Medulla oblongata (tissue), 1 donor: ENCODE measurements around the gene TTPAL.

Experiments
- DNase-seq: peaks from one replicate; pipeline ENCODE4 v3.0.0-alpha.2; 2015; ENCODE audit errors: extremely low spot score

TTPAL gene, protein sequence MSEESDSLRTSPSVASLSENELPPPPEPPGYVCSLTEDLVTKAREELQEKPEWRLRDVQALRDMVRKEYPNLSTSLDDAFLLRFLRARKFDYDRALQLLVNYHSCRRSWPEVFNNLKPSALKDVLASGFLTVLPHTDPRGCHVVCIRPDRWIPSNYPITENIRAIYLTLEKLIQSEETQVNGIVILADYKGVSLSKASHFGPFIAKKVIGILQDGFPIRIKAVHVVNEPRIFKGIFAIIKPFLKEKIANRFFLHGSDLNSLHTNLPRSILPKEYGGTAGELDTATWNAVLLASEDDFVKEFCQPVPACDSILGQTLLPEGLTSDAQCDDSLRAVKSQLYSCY

DNA sequence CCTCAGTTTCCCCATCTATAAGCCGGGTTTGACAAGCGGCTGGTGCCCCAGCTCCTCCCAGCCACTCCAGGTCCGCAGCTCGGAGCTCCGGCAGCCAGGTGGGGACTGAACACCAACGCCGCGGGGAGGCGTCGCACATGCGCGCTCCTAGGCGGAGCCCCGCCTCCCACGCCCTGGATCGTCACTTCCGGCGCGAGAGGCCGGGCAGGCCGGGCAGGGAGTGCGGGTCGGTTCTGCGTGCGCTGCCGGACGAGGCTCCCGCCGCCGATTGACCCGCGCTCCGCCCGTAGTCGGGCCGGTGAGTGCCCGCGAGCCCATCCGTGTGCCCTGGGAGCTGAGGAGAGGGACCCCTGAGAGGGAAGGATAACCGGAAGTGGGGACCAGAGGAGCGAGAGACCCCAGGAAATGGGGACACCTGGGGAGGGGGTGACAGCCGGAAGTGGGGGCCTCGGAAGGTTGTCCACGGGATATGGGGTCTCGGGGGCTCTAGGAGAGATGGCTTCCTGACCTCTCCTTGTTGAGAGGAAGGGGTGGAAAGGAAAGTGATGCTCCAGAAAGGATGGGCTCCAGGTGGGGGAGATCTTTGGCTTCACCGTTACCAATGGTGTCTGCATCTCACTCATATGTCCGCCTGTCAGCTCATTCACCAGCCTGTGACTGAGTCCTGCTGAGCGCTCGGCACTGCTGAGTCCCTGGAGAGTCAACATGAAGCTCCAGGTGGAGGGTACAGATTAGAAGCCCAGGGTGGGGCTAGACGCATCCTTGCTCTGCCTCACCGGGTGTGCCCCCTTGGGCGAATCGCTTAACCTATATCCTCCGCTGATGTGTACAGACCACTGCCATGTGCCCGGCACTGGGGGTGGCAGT lies at the start of gene TTPAL:
TTPAL (plus strand) TSS at position 181 of the 867 bp plus-strand sequence. CDS start 4,126 bp downstream, outside the sequence.
- peak; percentile 90 for DNase-seq

DNA sequence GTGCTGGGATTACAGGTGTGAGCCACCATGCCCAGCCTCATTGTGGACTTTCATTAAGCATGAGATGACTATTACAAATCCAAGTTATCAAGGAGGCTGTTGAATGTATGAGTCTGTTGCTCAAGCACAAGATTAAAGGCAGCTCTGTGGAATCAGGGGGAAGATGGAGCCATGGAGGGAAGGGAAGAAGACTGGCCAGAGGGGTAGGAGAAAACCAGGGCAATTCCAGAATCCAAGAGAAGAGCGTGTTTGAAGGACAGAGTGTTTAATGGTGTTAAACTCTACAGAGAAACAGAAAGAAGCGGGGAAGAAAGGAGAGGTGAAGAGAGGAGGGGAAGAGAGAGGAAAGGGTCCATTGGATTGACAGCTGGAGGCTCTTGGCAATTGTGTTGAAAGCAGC lies 49.8 kb upstream of the TTPAL start:
- no peak for DNase-seq

DNA sequence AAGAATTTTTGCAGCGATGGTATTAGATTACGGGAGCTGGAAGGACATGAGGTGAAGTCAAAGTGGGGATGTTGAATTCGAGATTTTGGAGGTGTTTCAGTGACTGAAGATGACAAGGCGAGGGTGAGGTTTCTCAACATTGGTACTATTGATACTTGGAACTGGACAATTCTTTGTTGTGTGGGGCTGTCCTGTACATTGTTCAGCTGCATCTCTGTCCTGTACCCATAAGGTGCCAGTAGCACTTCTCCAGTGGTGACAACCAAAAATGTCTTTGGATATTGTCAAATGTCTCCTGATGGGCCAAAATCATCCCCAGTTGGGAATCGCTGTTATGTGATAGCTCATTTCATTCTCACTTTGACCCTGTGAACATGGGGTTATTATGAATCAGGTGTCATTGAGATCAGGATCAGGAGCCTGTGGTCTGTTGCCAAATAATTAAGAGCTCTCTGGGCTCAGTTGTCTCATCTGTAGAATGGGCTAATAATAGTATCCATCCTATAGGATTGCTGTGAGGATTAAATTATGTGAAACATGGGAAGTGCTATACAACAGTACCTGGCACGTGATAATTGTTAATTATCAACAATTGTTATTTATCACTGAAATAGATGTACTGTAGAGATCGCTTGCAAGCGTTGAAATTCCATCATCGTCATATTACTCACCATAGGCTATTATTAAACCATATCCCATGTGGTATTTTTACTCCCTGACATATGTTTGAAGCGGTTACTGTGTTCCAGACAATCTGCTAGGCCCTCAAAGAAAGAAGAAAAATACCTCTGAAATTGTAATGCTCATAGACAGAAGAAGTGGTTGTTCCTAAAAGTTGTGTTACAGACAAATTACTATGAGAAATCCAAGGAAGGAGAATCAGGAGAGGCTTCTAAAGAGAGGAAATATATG lies 48.5 kb upstream of the TTPAL start:
- no peak for DNase-seq

DNA sequence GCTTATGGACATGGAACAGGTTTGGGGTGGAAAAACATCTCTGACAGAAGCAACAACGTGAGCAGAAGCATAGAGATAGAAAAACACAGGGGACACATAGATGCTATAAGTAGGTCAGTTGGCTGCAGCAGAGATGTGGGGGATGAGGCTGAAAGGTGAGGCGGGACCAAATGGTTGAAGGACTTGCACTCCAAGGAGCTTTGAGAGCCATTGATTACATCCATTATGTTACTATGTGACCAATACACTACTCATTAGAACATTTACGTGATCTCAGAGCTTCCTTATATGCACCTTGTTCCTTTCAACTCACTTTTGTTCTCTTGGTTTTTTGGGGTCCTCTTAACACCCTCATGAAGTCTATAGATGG lies 47.9 kb upstream of the TTPAL start:
- no peak for DNase-seq

DNA sequence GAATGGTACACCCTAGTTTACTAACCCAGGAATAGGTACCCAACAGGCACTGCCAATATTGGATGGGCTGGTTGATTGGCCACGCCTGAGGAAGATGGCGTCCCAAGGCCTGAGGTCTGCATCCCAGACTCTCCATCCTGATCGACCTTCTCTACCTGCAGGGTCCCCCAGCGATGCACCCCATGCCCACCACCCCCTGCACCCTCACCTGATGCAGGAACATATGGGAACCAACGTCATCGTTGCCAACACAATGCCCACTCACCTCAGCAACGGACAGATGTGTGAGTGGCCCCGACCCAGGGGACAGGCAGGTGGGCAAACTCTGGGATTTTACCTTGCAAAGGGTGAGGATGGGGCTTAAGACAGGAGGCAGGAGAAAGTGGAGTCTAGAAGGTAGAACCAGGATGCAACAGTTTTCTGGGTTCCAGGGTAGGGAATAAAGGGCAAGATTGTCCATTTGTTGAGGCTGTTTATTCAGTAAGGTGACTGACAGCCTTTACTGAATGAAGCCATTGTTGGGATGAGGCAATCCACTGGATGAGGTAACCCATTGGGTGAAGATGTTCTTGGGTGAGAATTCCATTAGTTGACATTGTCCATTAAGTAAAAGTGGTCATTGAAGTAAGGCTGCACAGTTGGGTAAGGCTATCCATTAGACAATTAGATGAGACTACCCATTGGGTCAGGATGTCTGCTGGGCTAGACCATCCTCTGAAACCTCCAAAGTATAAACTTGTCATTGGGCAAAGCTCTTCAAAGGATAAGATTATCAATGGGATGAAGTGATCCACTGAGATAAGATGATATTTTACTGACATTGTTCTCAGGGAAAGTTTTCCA lies 47.3 kb upstream of the TTPAL start:
- no peak for DNase-seq

DNA sequence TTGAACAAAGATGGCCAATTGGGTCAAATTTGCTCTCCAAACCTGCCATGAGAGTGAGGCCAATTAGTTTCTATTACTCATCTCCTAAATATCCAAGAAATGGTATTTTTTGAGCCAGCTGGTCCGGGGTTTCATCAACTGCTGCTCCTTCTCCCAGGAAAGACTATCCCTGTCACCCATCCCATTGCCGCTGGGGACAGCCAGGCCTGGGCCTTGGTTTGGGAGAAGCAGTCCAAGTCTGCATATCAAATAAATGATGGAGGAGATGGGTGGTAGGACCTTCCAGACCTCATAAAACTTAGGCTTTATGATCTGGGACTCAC lies 46.7 kb upstream of the TTPAL start:
- no peak for DNase-seq

DNA sequence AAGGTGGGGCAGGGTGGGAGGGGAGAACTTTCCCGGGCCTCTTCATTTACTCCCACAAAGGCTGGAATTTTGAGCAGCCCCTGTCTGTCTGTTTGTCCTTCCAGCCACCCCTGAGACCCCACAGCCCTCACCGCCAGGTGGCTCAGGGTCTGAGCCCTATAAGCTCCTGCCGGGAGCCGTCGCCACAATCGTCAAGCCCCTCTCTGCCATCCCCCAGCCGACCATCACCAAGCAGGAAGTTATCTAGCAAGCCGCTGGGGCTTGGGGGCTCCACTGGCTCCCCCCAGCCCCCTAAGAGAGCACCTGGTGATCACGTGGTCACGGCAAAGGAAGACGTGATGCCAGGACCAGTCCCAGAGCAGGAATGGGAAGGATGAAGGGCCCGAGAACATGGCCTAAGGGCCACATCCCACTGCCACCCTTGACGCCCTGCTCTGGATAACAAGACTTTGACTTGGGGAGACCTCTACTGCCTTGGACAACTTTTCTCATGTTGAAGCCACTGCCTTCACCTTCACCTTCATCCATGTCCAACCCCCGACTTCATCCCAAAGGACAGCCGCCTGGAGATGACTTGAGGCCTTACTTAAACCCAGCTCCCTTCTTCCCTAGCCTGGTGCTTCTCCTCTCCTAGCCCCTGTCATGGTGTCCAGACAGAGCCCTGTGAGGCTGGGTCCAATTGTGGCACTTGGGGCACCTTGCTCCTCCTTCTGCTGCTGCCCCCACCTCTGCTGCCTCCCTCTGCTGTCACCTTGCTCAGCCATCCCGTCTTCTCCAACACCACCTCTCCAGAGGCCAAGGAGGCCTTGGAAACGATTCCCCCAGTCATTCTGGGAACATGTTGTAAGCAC lies 46.0 kb upstream of the TTPAL start:
- DNase-seq = no peak

DNA sequence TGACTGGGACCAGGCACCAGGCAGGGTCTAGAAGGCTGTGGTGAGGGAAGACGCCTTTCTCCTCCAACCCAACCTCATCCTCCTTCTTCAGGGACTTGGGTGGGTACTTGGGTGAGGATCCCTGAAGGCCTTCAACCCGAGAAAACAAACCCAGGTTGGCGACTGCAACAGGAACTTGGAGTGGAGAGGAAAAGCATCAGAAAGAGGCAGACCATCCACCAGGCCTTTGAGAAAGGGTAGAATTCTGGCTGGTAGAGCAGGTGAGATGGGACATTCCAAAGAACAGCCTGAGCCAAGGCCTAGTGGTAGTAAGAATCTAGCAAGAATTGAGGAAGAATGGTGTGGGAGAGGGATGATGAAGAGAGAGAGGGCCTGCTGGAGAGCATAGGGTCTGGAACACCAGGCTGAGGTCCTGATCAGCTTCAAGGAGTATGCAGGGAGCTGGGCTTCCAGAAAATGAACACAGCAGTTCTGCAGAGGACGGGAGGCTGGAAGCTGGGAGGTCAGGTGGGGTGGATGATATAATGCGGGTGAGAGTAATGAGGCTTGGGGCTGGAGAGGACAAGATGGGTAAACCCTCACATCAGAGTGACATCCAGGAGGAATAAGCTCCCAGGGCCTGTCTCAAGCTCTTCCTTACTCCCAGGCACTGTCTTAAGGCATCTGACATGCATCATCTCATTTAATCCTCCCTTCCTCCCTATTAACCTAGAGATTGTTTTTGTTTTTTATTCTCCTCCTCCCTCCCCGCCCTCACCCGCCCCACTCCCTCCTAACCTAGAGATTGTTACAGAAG lies 45.2 kb upstream of the TTPAL start:
- DNase-seq = no peak

DNA sequence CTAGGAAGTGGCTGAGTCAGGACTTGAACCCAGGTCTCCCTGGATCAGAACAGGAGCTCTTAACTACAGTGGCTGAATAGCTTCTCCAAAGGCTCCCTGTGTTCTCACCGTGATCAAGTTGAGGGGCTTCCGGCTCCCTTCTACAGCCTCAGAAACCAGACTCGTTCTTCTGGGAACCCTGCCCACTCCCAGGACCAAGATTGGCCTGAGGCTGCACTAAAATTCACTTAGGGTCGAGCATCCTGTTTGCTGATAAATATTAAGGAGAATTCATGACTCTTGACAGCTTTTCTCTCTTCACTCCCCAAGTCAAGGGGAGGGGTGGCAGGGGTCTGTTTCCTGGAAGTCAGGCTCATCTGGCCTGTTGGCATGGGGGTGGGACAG lies 44.6 kb upstream of the TTPAL start:
- DNase-seq = no peak

DNA sequence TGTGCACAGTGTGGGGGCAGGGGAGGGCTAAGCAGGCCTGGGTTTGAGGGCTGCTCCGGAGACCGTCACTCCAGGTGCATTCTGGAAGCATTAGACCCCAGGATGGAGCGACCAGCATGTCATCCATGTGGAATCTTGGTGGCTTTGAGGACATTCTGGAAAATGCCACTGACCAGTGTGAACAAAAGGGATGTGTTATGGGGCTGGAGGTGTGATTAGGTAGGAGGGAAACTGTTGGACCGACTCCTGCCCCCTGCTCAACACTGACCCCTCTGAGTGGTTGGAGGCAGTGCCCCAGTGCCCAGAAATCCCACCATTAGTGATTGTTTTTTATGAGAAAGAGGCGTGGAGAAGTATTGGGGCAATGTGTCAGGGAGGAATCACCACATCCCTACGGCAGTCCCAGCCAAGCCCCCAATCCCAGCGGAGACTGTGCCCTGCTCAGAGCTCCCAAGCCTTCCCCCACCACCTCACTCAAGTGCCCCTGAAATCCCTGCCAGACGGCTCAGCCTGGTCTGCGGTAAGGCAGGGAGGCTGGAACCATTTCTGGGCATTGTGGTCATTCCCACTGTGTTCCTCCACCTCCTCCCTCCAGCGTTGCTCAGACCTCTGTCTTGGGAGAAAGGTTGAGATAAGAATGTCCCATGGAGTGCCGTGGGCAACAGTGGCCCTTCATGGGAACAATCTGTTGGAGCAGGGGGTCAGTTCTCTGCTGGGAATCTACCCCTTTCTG lies 44.0 kb upstream of the TTPAL start:
- no peak for DNase-seq

DNA sequence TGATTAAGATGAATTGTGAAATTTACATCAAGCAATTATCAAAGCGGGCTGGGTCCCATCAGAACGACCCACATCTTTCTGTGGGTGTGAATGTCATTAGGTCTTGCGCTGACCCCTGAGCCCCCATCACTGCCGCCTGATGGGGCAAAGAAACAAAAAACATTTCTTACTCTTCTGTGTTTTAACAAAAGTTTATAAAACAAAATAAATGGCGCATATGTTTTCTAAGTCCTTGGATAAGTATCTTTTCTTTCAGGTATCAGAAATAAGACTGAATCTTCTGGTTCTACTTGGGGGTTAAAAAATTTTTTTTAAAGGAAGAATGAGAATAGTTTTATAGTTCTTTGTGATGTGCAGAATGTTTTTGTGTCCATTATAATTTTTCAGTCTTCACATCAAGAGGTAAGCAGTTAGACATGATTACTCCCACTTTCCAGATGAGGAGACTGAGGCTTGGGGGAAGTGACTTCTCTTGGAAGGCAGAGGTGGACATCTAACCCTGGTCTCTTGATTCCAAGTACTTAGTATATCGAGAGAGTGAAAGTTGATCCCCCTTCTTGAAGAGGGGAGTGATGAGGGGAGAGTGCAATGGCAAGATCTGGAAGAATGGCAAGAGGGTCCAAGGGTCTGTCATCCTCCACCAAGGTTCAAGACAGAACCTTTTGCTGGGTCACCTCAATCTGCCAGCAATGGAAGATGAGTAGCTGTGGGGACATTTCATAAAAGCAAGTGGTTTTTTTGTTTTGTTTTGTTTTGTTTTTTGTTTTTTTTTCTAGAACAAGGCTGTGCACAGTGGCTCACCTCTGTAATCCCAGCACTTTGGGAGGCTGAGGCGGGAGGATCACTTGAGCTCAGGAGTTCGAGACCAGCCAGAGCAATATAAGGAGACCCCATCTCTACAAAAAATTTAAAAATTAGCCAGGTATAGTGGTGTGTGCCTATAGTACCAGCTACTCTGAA lies 42.8 kb upstream of the TTPAL start:
- no peak for DNase-seq

DNA sequence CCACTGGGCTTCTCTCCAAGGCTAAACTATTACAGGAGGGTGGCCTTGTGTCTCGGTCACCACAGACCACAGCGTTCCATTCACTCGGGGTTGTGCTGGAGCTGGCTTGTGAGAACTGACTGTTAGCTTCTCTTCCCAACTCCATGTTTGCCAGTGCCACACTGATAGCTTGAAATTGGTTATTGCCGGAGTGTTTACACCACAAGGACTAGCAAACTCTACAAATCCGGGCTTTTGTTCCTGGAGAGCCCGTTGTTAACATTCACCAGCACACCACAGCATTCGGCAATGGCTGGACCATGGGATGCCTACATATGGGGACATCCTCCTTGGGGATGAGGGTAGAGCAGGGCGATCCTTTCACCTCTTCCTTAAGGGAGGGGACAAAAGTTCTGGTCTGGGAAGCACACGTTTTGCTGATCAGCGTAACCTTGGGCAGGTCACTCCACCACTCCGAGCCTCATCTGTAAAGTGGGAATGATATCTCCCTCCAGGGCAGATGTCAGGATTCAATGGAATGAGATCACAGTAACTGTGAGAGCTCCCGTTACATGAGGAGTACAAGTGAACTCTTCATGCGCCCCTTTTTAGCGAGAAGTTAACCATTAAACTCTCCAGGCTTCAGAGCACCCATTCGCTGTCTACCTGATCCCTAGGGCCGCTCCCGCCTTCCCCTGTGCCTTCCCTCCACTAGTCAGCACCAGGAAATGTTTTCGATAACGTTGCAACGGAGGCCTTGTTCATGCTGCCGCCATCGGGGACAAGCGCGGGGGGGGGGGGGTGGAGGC lies 41.7 kb upstream of the TTPAL start:
- no peak for DNase-seq

DNA sequence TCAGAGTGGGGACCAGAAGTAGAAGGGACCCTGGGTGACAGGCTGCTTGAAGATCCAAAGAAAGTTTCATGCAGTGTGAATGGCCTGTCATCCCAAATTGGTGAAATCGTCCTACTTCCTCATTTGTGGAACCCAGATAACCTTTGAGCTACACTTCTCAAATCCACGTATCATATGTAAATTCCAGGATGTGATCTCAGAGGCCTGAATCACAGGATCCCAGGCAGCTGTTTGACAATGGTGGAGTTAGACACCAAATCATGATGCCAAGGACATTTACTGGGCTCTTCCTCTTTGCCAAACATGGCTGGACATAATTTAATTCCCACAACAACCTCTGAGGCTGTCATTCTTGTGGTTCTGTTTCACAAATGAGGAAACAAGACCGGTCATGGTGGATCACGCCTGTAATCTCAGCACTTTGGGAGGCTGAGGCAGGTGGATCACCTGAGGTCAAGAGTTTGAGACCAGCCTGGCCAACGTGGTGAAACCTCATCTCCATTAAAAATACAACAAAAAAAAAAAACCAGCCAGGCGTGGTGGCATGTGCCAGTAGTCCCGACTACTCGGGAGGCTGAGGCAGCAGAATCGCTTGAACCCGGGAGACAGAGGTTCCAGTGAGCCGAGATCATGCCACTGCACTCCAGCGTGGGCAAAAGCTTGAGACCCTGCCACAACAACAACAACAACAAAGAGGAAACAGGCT lies 39.9 kb upstream of the TTPAL start:
- no peak for DNase-seq

DNA sequence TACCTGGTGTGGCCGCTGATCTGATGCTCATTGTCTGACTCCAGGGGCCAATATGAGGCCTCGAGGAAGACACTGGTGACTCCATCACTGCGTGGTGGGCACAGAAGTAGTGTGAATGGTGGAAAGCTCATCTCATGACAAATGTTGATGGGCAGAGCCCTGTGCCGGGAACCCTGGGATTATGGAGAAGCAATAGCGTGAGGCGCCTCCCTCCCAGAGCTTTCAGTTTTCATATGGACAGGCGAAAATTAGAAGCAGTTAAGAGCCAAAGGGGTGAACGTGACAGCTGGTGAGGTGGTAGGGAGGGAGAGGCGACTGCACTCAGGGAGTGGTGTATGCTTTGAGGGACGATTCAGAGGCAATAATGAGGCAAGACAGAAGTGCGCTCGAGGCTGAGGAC lies 39.3 kb upstream of the TTPAL start:
- no peak for DNase-seq

DNA sequence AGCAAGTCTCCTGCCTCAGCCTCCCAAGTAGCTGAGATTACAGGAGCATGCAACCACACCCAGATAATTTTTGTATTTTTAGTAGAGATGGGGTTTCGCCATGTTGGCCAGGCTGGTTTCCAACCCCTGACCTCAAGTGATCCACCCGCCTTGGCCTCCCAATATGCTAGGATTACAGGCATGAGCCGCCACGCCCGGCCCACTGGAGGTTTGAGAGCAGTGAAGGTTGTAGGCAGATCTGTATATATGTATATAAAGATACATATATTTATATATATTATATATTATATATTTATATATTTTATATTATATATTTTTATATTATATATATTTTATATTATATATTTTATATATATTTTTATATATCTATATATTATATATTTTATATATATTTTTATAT lies 38.2 kb upstream of the TTPAL start:
- DNase-seq = no peak

DNA sequence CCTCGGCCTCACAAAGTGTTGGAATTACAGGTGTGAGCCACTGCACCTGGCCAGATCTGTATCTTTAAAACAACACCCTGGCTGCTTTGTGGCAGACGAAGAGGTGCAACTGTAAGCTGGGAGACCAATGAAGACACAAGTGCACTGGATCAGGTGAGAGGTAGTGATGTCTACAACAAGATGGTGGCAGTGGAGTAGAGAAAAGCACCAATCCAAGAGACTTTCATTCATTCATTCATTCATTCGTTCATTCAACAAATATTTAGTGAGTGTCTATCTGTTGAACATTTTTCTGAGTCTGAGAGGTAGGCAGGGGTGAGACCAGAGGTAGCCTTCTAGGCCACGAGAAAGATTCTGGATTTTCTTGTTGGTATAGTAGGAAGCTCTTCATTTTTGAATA lies 36.9 kb upstream of the TTPAL start:
- DNase-seq = no peak
